ENCODE results near the gene MAPK1.
"Not testable (repeated sequence)": the region's sequence is repeated elsewhere in the genome, so short reads cannot be mapped to it uniquely, and the experiment has no call there.

Gene MAPK1

GRCh38 chr22:21725956-21726649, 141.3 kb downstream of the MAPK1 start:
- no peak for DNase-seq (ENCODE audit: low spot score)

- not testable (repeated sequence) for DNase-seq (ENCODE audit: low spot score)
Measured at GRCh38 chr22:21724496-21724895, 142.9 kb downstream of the MAPK1 start.

GRCh38 chr22:21721195-21721852, 146.1 kb downstream of the MAPK1 start:
- not testable (repeated sequence) for DNase-seq (ENCODE audit: low spot score)

GRCh38 chr22:21720191-21720859, 147.1 kb downstream of the MAPK1 start:
- not testable (repeated sequence) for DNase-seq (ENCODE audit: low spot score)

- DNase-seq (ENCODE audit: low spot score), result no peak
Measured at GRCh38 chr22:21719024-21719423, 148.4 kb downstream of the MAPK1 start.

GRCh38 chr22:21718499-21718898, 148.9 kb downstream of the MAPK1 start:
- DNase-seq (ENCODE audit: low spot score), result no peak

- not testable (repeated sequence) for DNase-seq (ENCODE audit: low spot score)
Measured at GRCh38 chr22:21716395-21717122, 150.9 kb downstream of the MAPK1 start.

GRCh38 chr22:21714786-21715185, 152.7 kb downstream of the MAPK1 start:
- DNase-seq (ENCODE audit: low spot score), result peak; percentile 28

- DNase-seq (ENCODE audit: low spot score), result no peak
Measured at GRCh38 chr22:21714059-21714770, 153.2 kb downstream of the MAPK1 start.

GRCh38 chr22:21713428-21714058, 153.9 kb downstream of the MAPK1 start:
- no peak for DNase-seq (ENCODE audit: low spot score)

- DNase-seq (ENCODE audit: low spot score), result peak; percentile 75
Measured at GRCh38 chr22:21712751-21713427, 154.6 kb downstream of the MAPK1 start.

GRCh38 chr22:21711851-21712250, 155.6 kb downstream of the MAPK1 start:
- no peak for DNase-seq (ENCODE audit: low spot score)

GRCh38 chr22:21710156-21710555, 157.3 kb downstream of the MAPK1 start:
- no peak for DNase-seq (ENCODE audit: low spot score)

- DNase-seq (ENCODE audit: low spot score), result no peak
Measured at GRCh38 chr22:21709688-21710087, 157.8 kb downstream of the MAPK1 start.

- no peak for DNase-seq (ENCODE audit: low spot score)
Measured at GRCh38 chr22:21708960-21709359, 158.5 kb downstream of the MAPK1 start.

- no peak for DNase-seq (ENCODE audit: low spot score)
Measured at GRCh38 chr22:21707677-21708076, 159.8 kb downstream of the MAPK1 start.

All from SW480 (cell line).